ENCODE data around the gene IFT88. TPM values are rescaled to one million over a fixed set of nuclear protein-coding genes. Genes with fewer than 3 reads are reported as not detected.

IFT88 gene
- total RNA-seq: 1 to 10 TPM; 7.4 to 8.8 TPM

GRCh38 chr13:20566898-20567874, at the start of gene IFT88:
TSS of gene IFT88 (plus strand) at chr13:20567157. CDS start at chr13:20574386, 7,229 bp downstream.

GRCh38 chr13:20525601-20526544, 41.1 kb upstream of the IFT88 start, which contains the start of gene CRYL1:
TSS of gene CRYL1 (minus strand) at chr13:20525857. CDS start at chr13:20525794, 63 bp downstream.

GRCh38 chr13:20702915-20703779, 136.2 kb downstream of the IFT88 start, which contains the start of gene IL17D:
TSS of gene IL17D (plus strand) at chr13:20703699. CDS start at chr13:20704002, 303 bp downstream.

Other genes starting within 250 kb of the IFT88 start
- 10 to 100 TPM; 18.5 to 19.9 TPM for gene CRYL1, start 41.3 kb upstream of the IFT88 start, total RNA-seq
- gene IL17D, start 136.5 kb downstream of the IFT88 start, total RNA-seq: under 1 TPM; 0.17 to 0.20 TPM
- gene EEF1AKMT1, start 206.8 kb downstream of the IFT88 start, total RNA-seq: 10 to 100 TPM in 1 of 2 experiments, 1 to 10 TPM in 1; 9.8 to 10.5 TPM